Right ventricle myocardium inferior (tissue), 1 donor: Measurements from ENCODE around the gene ZBTB42. TPM values are rescaled to one million over a fixed set of nuclear protein-coding genes. Genes with fewer than 3 reads are reported as not detected.
A peak's percentile ranks its signal among the peaks of the same experiment; 100 is the strongest.
"Not testable (repeated sequence)": the region's sequence is repeated elsewhere in the genome, so short reads cannot be mapped to it uniquely, and the experiment has no call there.

Experiments used
- ATAC-seq: fragments of 200-7000 bp; cut with Tn5 transposase; one replicate; pipeline ENCODE4 v1.9.1; 2020; ENCODE audit warnings: mild to moderate bottlenecking, moderate library complexity
- DNase-seq: peaks from one replicate; pipeline ENCODE4 v3.0.0; 2021; ENCODE audit errors: missing footprints
- intact Hi-C: fragments of 100-400 bp; cut with DNase I; formaldehyde crosslinking; loops from one replicate; pipeline ENCODE4 v1.11.0; 2022
- total RNA-seq: library from RNA; stranded (reverse); fragmentation: NEBNext Ultra II Directional; extraction: Animal tissue kit (Norgen Biotek cat#: 25700); gene quantifications from one replicate; pipeline ENCODE4 v1.2.1, GENCODE V29; 2021
- donor health status: DM: no; HTN: yes; CAD: no; lungs with severe emphysema.

The ZBTB42 gene
- total RNA-seq, 1 donor from 2014 or later, result 5.6 TPM

GRCh38 chr14:104800015-104800770 is 708 bp upstream of the ZBTB42 start:
- peak; percentile 82 for ATAC-seq
- DNase-seq, result peak; percentile 96
- intact Hi-C loops, result loop anchor here (1.0 kb wide), 1 partner anchor 26 kb away; no protein-coding TSS in a partner anchor

GRCh38 chr14:104801520-104802393 is 856 bp downstream of the ZBTB42 start:
- ATAC-seq, result no peak
- intact Hi-C loops, result no loop called here
- no peak for DNase-seq

GRCh38 chr14:104802394-104803184 is 1.7 kb downstream of the ZBTB42 start:
- no peak for ATAC-seq
- intact Hi-C loops, result no loop called here
- no peak for DNase-seq

DNA sequence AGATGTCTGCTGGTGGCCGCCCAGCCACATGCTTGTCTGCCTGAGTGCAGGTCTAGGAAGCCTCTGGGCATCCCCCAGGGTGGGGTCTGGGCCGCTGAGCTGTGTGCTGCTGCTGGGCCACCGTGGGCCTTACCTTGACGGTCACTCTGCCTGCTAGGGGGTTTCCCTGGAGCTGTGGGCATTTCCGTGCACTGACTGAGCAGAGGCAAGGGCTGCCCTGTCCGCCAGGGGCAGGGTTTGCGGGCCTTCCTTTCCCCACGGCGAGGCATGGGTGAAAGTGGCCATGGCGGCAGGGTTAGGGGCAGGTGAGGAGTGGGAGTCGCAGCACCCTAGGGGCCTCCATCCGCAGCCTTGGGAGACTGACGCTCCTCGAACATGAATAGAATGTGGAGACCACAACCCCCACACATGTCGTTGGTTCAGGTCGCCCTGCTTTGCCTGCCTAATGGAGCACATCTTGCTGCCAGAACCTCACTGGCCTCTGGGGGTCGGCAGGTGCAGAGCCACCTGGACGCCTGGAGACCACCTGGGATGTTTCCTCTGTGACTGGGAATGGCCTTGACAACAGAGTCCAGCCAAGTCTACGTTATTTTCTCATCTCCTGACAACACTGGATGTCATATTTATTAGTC is 2.5 kb downstream of the ZBTB42 start:
- no peak for ATAC-seq
- DNase-seq, result no peak
- intact Hi-C loops, result no loop called here

GRCh38 chr14:104803912-104804410 is 3.1 kb downstream of the ZBTB42 start:
- no peak for DNase-seq
- intact Hi-C loops, result no loop called here
- ATAC-seq, result no peak

GRCh38 chr14:104804481-104805325 is 3.8 kb downstream of the ZBTB42 start:
- intact Hi-C loops, result no loop called here
- DNase-seq (no peak), ATAC-seq (no peak)

- no peak for DNase-seq
- intact Hi-C loops, result no loop called here
- no peak for ATAC-seq
Measured at GRCh38 chr14:104805326-104805678, 4.4 kb downstream of the ZBTB42 start.

- DNase-seq, result no peak
- ATAC-seq, result no peak
- intact Hi-C loops, result no loop called here
Measured at GRCh38 chr14:104805941-104806624, 5.2 kb downstream of the ZBTB42 start.

DNA sequence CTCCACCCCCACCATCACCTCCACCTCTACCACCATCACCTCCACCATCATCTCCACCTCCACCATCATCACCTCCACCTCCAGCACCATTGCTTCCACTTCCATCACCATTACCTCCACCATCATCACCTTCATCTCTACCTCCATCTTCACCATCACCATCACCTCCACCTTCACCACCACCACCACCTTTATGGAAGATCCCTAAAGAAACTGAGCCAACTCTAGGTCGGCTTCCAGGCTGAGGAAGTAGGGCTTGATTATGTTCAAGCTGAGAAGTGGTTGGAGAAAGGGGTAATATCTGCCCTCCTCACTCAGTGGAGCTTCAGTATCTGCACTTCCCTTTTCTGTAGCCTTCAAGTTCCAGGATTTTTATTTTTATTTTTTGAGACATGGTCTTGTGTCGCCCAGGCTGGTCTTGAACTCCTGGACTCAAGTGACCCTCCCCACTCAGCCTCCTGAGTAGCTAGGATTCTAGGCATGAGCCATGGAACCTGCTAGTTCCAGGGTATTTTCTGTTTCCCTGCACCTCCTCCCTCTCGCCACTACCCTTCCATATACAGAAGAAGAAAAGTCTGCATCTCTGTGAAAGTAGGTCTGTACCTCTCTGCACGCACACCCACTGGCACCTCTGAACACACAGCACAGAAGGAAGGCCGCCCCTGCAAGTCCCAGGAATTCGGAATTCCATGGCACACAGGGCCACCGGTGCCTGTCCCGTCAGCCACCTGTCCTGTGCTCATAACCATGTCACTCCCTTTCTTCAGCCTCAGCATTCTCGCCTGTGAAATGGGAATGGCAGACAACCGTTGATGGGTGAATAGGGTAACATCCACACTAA is 5.9 kb downstream of the ZBTB42 start:
- ATAC-seq (no peak), DNase-seq (no peak)
- intact Hi-C loops, result no loop called here

- DNase-seq (no peak), ATAC-seq (no peak)
- intact Hi-C loops, result no loop called here
Measured at GRCh38 chr14:104808456-104808855, 7.6 kb downstream of the ZBTB42 start.

- no peak for ATAC-seq
- DNase-seq, result no peak
- intact Hi-C loops, result no loop called here
Measured at GRCh38 chr14:104810316-104810715, 9.4 kb downstream of the ZBTB42 start.

DNA sequence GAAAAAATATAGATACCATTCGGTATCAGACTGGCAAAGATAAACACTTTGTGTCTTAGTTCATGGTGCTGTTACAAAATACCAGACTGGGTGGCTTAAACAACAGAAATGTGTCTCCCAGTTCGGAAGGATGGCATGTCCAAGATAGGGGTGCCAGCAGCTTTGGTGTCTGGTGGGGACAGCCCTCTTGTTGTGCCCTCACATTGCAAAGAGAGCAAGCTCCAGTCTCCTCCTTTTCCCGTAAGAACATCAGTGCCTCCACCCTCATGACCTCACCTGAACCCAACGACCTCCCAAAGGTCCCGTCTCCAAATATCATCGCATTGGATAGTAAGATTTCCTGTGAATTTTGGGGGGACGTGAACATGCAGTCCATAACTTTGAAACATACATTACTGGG is 12.4 kb downstream of the ZBTB42 start:
- no peak for DNase-seq
- ATAC-seq, result no peak
- intact Hi-C loops, result no loop called here

GRCh38 chr14:104814701-104815100 is 13.8 kb downstream of the ZBTB42 start:
- DNase-seq, intact Hi-C loops, ATAC-seq: not testable (repeated sequence)

DNA sequence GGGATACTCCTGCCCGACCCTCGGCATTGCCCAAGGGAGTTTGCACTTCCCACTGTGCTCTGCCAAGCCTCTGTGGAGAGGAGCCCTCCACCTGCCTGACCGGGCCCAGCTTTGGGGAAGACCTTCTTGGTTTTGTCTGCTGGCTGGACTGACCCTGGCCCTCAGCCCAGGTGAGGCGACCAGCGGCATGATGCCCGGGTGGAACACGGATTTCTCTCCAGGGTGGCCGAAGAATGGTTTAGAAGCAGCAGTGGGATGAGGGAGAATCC is 15.6 kb downstream of the ZBTB42 start:
- intact Hi-C loops, result no loop called here
- DNase-seq (no peak), ATAC-seq (no peak)

DNA sequence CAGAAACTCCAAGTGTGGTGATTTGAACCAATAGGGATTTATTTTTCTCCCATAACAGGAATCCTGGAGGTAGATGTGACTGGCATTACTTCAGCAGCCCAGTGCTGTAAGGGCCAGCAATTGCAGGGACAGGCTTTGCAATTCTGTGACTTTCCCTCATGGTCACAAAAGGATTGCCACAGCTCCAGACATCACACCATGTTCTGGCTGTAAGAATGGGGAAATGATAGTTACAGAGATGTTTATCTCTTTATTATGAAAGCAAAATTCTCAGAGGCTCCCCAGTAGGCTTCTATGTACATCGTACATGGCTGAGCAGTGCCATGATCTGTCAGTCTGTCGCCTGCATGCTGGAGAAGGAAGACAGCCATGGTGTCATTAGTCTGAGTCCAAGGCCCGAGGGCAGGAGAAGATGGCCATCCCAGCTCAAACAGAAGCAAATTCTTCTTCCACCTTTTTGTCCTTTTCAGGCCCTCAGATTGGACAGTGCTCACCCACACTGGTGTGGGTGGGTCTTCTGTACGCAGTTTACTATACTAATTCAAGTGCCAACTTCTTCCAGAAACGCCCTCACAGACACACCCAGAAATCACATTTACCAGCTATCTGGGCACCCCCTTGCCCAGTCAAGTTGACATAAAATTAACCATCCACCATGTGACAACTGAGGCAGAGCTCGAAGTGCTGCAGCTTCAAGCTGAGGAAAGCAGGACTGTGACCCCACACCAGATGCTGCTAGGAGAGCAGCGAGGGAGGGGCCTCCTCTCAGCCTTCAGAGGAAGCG is 17.2 kb downstream of the ZBTB42 start:
- ATAC-seq (no peak), DNase-seq (no peak)
- intact Hi-C loops, result no loop called here

DNA sequence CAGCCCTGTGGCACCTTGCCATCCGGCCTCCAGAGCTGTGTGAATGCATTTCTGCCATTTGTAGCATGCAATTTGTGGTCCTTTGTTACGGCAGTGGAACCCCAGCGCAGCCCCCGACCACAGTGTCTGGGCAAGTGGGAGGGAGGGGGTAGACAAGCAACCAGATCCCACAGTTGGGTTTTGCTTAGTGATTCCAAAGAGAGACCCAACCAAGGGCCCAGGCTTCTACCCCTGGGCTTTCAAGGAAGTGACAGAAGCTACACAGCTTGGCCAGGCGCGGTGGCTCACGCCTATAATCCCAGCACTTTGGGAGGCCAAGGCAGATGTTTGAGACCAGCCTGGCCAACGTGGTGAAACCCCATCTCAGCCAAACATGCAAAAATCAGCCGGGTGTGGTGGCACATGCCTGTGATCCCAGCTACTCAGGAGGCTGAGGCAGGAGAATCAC is 17.8 kb downstream of the ZBTB42 start:
- ATAC-seq, result no peak
- DNase-seq, result no peak
- intact Hi-C loops, result no loop called here
